GM21390 (cell line): ENCODE measurements around the gene GMDS.

Experiments
- ATAC-seq: cut with Tn5 transposase; IDR thresholded peaks from one replicate; pipeline ENCODE4 v1.9.1; 2021; ENCODE audit not compliant: unreplicated experiment

Gene GMDS

DNA sequence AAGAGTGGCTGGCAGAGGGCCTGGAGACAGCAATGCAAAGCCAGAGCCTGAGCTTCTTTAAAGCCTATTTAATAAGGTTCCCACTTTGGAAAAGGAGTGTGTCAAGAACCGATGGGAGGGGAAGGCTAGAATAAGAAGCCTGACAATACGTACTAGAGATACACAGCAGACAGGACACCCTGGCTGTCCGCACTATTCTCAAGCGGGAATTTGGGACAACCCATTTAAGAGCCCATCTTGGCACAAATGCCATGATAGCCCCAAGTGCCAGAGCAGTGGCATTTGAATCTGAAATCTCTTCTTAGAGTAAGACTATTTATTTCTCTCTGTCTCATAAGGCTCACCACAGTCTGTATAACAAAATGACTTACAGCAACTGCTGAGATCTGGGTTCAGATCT lies 3.1 kb downstream of the GMDS start:
- no peak for ATAC-seq

DNA sequence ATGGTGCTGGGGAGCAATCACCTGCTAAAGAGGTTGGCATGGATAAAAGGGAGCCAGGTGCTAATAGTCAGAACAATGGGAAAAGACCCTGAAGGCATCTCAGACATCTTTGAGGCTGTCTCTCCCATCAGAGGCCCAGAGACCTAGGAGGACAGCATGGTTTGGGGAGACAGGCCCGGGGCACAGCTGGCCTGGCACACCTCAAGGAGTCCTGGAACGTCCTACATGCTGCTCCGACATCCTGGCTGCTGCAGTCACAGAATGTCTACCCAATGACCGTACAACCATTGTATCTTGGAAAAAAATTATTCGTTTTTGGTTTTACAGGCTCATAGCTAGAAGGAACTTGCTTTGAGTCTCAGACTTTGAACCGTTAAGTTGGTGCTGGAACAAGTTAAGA lies 4.4 kb downstream of the GMDS start:
- ATAC-seq, result no peak

GRCh38 chr6:2237001-2237400 lies 8.4 kb downstream of the GMDS start:
- no peak for ATAC-seq

DNA sequence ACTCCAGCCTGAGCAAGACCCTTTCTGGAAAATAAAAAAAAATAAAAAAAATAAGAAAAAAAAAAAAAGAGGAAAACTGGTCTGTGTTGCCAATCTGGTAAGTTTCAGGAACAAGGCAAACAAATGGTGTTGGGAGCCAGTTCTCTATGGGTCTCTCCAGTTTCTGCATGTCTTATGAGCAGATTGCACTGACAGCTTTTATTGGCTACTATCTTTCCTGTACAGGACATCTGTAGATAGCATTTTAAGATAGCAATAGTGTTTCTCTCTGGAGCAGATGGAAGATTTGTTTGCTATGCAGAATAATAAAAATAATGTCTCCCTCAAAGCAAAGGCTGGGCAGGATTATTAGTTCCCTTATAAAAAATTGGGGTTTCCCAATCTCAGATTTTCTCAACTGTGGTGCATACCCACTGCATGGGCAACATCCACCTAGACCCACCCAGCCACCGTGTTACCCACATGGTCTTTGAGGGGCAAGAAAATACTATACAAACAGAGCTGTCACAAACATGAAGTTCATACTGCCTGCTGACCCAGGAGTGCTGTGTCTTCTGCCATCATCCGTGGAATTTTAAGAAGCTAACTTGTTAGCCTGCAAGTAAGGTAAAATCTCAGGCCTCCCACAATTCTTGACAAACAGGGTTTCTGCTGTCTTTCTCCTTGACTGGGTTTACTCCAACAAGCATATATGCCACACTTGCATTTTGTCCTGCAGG lies 9.5 kb downstream of the GMDS start:
- ATAC-seq, result no peak

DNA sequence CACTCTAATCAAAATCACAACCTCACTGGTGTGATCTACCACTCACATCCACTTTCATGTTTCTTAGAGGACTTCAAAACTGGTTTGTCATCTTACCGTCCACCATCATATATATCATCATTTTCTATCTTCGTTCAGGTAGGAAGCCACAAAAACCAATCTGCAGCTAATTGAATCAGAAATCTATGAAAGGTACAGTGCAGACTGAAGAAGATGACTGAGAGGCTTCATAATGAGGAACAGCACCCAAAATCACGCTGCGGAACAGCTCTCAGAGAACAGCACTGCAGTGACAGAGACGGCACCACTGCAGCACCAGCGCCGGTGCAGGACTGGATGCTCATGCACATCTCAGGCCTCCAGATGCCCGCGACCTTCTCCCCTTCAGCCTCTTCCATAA lies 13.0 kb downstream of the GMDS start:
- peak; percentile 49 for ATAC-seq

GRCh38 chr6:2231438-2231837 lies 14.0 kb downstream of the GMDS start:
- no peak for ATAC-seq

- ATAC-seq, result peak; percentile 69
Observed at GRCh38 chr6:2230659-2231277, 14.6 kb downstream of the GMDS start.

- ATAC-seq, result no peak
Observed at GRCh38 chr6:2229742-2230141, 15.7 kb downstream of the GMDS start.

- ATAC-seq, result no peak
Observed at GRCh38 chr6:2229039-2229438, 16.4 kb downstream of the GMDS start.

- ATAC-seq, result no peak
Observed at GRCh38 chr6:2228392-2228791, 17.0 kb downstream of the GMDS start.

DNA sequence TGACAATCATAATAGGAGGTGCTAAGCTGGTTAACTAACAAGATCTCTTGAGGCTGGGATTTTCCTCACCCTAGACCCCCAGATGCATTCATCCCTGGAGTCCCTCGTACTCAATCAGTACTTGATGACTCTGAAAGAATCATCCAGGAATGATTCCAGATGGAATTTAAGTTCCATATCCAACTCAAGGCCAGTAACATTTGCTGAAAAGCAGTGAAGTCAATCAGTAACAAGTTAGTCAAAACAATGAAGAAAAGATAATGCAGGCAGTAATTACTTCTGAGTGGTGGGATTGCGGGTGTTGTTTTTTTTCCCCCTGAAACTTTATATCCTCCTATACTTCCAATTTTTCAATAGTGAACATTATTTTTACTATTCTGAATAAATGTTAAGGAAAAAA lies 18.6 kb downstream of the GMDS start:
- no peak for ATAC-seq

DNA sequence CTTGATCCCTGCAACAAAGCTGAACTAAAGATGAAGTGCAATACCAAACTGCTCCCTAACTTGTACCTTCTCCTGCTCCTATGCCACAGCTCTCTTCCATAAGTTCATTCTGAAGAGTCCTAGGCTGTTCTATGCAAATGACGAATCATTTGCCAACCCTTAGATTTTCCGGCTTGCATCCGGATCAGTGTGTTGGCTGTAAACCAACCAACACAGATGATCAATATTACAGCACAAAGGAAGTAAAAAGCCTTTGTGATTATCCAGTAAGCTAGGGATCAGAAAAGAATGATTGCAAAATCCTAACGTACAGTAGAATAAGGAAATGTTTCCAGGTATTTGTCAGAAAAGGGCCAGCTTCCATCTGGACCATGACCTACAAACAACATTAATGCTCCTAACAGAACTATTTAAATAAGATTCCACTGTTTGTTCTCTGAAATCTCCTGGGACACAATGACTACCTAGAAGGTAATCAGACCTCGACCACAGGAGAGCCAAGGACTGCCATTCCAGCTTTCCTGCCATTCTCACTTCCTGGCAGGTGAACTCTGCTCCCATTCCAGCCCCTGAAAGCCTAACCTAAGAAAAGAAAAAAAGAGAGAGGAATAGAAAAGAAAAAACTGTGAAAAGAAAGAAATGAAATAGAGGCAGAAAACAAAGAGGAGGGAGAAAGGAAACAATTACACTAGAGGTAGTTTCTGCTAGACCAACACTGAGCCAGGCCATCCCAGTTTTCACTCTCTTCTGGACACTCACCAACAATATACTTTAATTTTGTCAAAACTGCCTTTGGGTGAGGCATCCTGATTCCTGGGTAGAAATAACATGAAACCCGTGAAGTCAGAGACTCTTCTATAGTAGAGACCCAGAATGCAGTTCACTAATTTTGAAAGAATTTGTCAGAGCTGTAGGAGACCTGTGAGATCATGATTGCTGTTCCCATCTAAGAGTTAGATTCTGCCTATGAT lies 19.7 kb downstream of the GMDS start:
- ATAC-seq, result no peak

GRCh38 chr6:2224847-2225382 lies 20.5 kb downstream of the GMDS start:
- no peak for ATAC-seq

GRCh38 chr6:2222275-2222842 lies 23.0 kb downstream of the GMDS start:
- no peak for ATAC-seq

GRCh38 chr6:2221726-2222274 lies 23.6 kb downstream of the GMDS start:
- peak; percentile 56 for ATAC-seq

GRCh38 chr6:2220154-2220553 lies 25.3 kb downstream of the GMDS start:
- ATAC-seq, result no peak

DNA sequence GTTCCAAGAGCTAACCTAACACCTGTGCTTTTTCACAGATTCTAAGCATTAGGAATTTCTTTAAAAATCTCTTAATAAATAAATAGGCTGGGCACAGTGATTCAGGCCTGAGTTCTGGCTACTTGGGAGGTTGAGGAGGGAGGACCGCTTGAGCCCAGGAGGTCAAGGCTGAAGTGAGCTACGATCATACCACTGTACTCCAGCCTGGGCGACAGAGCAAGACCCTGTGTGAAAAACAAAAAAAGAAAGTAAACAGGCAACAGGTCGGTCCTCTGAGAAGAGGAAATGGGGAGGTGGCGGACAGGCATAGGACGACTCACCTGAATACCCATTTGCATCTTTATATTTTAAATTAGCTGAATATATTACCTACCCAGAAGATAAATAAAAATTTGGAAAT lies 26.5 kb downstream of the GMDS start:
- no peak for ATAC-seq

DNA sequence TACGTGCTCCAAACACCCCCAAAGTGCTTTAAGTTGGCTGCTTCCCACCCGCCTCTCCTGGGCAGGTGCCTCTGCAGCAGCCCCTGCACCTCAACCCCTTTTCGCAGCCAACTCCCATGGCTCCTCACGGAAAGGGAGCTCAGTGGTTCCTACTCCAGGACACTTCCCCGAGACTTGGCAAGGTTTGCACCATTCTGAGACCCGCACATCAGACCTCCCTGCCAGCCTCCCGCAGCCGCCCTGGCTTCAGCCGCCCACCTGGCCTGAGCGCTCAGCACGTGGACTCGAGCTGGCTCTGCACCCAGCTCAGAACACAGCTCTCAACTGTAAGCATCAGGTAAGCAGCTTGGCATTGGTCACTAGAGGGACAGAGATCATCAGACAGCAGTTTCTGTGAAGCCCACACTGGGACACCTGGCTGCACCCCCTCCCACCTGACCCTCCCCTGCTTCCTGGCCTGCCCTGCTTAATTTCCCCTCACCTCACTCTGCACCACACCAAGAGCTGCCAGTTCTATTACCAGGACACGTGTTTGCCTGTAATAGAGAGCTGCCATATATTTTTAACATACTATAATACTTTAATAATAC lies 28.5 kb downstream of the GMDS start:
- no peak for ATAC-seq

- ATAC-seq, result no peak
Observed at GRCh38 chr6:2215342-2215741, 30.1 kb downstream of the GMDS start.

DNA sequence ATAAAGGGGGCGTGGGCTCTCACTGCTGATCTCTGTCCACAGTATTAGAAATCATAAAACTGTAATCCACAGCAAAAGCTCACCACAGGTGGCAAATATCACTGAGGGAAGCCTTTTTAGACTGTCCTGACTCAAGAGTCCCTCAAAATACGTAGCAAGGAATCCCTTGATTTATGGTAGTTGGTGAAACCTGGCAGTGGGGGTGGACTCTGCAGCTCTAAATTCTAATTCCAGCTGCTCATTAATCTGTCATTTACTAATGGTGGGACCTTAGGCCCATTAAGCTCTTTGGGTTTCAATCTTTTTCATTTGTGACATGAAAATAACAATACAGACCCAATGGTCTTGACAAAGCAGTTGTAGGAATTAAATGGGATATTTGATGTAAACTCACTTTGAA lies 32.3 kb downstream of the GMDS start:
- ATAC-seq, result no peak
